Measurements from ENCODE around the gene C22orf31. TPM values are rescaled to one million over a fixed set of nuclear protein-coding genes. Genes with fewer than 3 reads are reported as not detected.

C22orf31 gene
- total RNA-seq, 1 experiment from 2014 or later = not detected

DNA sequence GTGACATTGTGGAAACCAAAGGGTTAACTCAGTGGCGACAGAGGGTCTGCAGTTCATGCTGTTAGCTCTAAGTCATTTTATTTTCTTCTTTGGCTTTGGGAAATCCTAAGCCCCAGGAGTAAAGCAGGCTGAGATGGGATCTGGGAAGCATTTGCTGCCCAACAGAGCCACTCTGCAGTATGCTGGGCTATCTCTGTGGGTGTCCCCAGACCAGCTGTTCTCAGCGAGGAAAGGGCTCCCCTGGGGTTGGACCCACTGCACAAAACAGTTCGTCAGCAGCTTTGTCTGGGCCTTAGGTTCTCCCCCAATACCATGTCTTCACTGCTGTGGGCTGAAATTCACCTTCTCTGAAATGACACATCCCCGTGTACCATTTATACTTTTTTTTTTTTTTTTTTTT lies 45.2 kb upstream of the C22orf31 start:
- no peak for DNase-seq (ENCODE audit: low read depth, low spot score)
- ATAC-seq = no peak
- TF ChIP-seq, protein P1, sequence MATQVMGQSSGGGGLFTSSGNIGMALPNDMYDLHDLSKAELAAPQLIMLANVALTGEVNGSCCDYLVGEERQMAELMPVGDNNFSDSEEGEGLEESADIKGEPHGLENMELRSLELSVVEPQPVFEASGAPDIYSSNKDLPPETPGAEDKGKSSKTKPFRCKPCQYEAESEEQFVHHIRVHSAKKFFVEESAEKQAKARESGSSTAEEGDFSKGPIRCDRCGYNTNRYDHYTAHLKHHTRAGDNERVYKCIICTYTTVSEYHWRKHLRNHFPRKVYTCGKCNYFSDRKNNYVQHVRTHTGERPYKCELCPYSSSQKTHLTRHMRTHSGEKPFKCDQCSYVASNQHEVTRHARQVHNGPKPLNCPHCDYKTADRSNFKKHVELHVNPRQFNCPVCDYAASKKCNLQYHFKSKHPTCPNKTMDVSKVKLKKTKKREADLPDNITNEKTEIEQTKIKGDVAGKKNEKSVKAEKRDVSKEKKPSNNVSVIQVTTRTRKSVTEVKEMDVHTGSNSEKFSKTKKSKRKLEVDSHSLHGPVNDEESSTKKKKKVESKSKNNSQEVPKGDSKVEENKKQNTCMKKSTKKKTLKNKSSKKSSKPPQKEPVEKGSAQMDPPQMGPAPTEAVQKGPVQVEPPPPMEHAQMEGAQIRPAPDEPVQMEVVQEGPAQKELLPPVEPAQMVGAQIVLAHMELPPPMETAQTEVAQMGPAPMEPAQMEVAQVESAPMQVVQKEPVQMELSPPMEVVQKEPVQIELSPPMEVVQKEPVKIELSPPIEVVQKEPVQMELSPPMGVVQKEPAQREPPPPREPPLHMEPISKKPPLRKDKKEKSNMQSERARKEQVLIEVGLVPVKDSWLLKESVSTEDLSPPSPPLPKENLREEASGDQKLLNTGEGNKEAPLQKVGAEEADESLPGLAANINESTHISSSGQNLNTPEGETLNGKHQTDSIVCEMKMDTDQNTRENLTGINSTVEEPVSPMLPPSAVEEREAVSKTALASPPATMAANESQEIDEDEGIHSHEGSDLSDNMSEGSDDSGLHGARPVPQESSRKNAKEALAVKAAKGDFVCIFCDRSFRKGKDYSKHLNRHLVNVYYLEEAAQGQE (IDR thresholded peaks at IDR 0.05; ENCODE audit: insufficient read depth in 1 of 2, low read depth in 2 of 2, low read length in 1 of 2) = no peak
- TF ChIP-seq POLR2AphosphoS5 (IDR thresholded peaks at IDR 0.05; ENCODE audit: low read depth, low read length) (no peak), SIN3A (IDR thresholded peaks at IDR 0.05; ENCODE audit: borderline replicate concordance, insufficient read depth, low read depth, low read length) (no peak), TCF7L2 (IDR thresholded peaks at IDR 0.05; ENCODE audit: low read depth, low read length) (no peak)
- TF ChIP-seq, protein P2, sequence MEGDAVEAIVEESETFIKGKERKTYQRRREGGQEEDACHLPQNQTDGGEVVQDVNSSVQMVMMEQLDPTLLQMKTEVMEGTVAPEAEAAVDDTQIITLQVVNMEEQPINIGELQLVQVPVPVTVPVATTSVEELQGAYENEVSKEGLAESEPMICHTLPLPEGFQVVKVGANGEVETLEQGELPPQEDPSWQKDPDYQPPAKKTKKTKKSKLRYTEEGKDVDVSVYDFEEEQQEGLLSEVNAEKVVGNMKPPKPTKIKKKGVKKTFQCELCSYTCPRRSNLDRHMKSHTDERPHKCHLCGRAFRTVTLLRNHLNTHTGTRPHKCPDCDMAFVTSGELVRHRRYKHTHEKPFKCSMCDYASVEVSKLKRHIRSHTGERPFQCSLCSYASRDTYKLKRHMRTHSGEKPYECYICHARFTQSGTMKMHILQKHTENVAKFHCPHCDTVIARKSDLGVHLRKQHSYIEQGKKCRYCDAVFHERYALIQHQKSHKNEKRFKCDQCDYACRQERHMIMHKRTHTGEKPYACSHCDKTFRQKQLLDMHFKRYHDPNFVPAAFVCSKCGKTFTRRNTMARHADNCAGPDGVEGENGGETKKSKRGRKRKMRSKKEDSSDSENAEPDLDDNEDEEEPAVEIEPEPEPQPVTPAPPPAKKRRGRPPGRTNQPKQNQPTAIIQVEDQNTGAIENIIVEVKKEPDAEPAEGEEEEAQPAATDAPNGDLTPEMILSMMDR (IDR thresholded peaks at IDR 0.05) = no peak
- Histone ChIP-seq H3K27me3 (ENCODE audit: control insufficient read depth, insufficient read depth, low read length) (no peaks in the 10 kb centered on the region), H3K4me1 (ENCODE audit: control insufficient read depth, insufficient read depth, low read length) (no peaks in the 10 kb centered on the region), H3K27ac (ENCODE audit: low read length) (no peak overlapping the region), H3K4me3 (ENCODE audit: low read depth in 2 of 2, low read length in 2 of 2) (no peak overlapping the region), H3K36me3 (ENCODE audit: control insufficient read depth, insufficient read depth, low read length) (no peaks in the 10 kb centered on the region), H3K9me3 (ENCODE audit: control insufficient read depth, insufficient read depth, low read depth, low read length) (no peaks in the 10 kb centered on the region)
- intact Hi-C loops (cut with micrococcal nuclease; ENCODE audit: unreplicated experiment) (no loop called here), in situ Hi-C loops (cut with HindIII; ENCODE audit: low pct_unique_long_range_greater_than_20kb, low sequenced_read_pairs) (no loop called here)
- BruUV-seq (replicated peaks) = no TSS peak
- CTCF ChIA-PET = no interaction called here
- POLR2A ChIA-PET = no interaction called here

DNA sequence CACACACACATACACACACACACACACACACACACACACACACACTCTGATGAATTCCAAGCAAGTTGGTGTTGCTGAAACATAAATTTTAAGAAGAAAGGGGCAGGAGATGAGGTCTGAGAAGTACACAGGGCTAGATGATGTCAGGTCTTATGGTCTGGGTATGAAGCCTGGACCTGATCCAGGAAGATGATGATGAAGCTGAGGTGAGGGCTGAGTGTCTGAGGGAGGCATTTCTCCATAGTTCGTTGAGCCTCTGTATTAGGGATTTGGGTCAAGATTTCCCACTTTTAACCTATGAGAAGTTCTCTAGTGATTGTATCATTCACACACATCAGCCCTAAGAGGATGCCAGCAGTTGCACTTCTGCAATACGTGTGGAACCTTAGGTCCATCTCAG lies 43.8 kb upstream of the C22orf31 start:
- CTCF ChIA-PET = no interaction called here
- ATAC-seq = no peak

More for the DNA sequence above, 43.8 kb upstream of the C22orf31 start:
- BruUV-seq (replicated peaks) = no TSS peak
- H3K27ac ChIP-seq (ENCODE audit: low read length) = no peak overlapping the region
- H3K4me1 ChIP-seq (ENCODE audit: control insufficient read depth, insufficient read depth, low read length) = no peaks in the 10 kb centered on the region
- no peaks in the 10 kb centered on the region for H3K27me3 ChIP-seq (ENCODE audit: control insufficient read depth, insufficient read depth, low read length)
- intact Hi-C loops (cut with micrococcal nuclease; ENCODE audit: unreplicated experiment) (no loop called here), in situ Hi-C loops (cut with HindIII; ENCODE audit: low pct_unique_long_range_greater_than_20kb, low sequenced_read_pairs) (no loop called here)
- no peak overlapping the region for H3K4me3 ChIP-seq (ENCODE audit: low read depth in 2 of 2, low read length in 2 of 2)
- no peak for DNase-seq (ENCODE audit: low read depth, low spot score)
- POLR2A ChIA-PET = no interaction called here
- H3K9me3 ChIP-seq (ENCODE audit: control insufficient read depth, insufficient read depth, low read depth, low read length) = no peaks in the 10 kb centered on the region
- no peaks in the 10 kb centered on the region for H3K36me3 ChIP-seq (ENCODE audit: control insufficient read depth, insufficient read depth, low read length)
- TF ChIP-seq SIN3A (IDR thresholded peaks at IDR 0.05; ENCODE audit: borderline replicate concordance, insufficient read depth, low read depth, low read length) (no peak), POLR2AphosphoS5 (IDR thresholded peaks at IDR 0.05; ENCODE audit: low read depth, low read length) (no peak), TCF7L2 (IDR thresholded peaks at IDR 0.05; ENCODE audit: low read depth, low read length) (no peak)
- TF ChIP-seq, protein P2 (IDR thresholded peaks at IDR 0.05) = no peak
- TF ChIP-seq, protein P1 (IDR thresholded peaks at IDR 0.05; ENCODE audit: insufficient read depth in 1 of 2, low read depth in 2 of 2, low read length in 1 of 2) = no peak

Data from Panc1 (cell line).